AG04450 (cell line): Measurements from ENCODE around the gene S100A9. TPM values are rescaled to one million over a fixed set of nuclear protein-coding genes. Genes with fewer than 3 reads are reported as not detected.

Experiments
- CTCF ChIA-PET: fragments of 300-600, 350-600 bp; formaldehyde crosslinking; extraction: SDS; loops from one replicate; lab custom pipeline; 2022; ENCODE audit warnings: antibody characterized with exemption, inconsistent platforms; lab: Charles Lee
- POLR2A ChIA-PET: fragments of 350-600 bp; formaldehyde crosslinking; extraction: SDS; loops from one replicate; lab custom pipeline; 2021; ENCODE audit warnings: antibody characterized with exemption, inconsistent platforms; lab: Yijun Ruan, JAX
- DNase-seq: peaks from one replicate; pipeline ENCODE4 v3.0.0-alpha.2; 2011; ENCODE audit warnings: low read depth, low spot score
- H3K27ac ChIP-seq: one replicate; pipeline ENCODE4 v1.5.1; 2012; ENCODE audit warnings: low read depth, low read length, control low read depth
- H3K27me3 ChIP-seq: one replicate; pipeline ENCODE4 v1.6.0; 2012; ENCODE audit warnings: low read length; ENCODE audit not compliant: control insufficient read depth, insufficient read depth
- H3K4me3 ChIP-seq: 2 replicates; pipeline ENCODE4 v1.5.1; 2011; ENCODE audit warnings: mild to moderate bottlenecking, low read depth, low read length, control low read depth
- H3K9me3 ChIP-seq: 2 replicates; pipeline ENCODE4 v1.5.1; 2012; ENCODE audit warnings: low read length; ENCODE audit not compliant: control insufficient read depth, insufficient read depth
- polyA minus RNA-seq: library from RNA; depleted of rRNA, polyadenylated mRNA; stranded (reverse); fragments of >200 nt; gene quantifications from 2 replicates; pipeline ENCODE4 v1.2.3, GENCODE V29; 2011; rRNA and poly(A)+ RNA removed
- polyA plus RNA-seq: library from polyadenylated mRNA; depleted of rRNA; stranded (reverse); fragments of >200 nt; gene quantifications from 2 replicates; pipeline ENCODE4 v1.2.3, GENCODE V29; 2011; rRNA removed
- TF ChIP-seq, protein P1 (sequence below): IDR thresholded peaks from 2 replicates; pipeline ENCODE4 v1.5.1; 2011; ENCODE audit warnings: low read depth, low read length, control low read depth, inconsistent platforms

S100A9 gene
- polyA plus RNA-seq (not detected in 2 replicates), polyA minus RNA-seq (not detected in 2 replicates)

DNA sequence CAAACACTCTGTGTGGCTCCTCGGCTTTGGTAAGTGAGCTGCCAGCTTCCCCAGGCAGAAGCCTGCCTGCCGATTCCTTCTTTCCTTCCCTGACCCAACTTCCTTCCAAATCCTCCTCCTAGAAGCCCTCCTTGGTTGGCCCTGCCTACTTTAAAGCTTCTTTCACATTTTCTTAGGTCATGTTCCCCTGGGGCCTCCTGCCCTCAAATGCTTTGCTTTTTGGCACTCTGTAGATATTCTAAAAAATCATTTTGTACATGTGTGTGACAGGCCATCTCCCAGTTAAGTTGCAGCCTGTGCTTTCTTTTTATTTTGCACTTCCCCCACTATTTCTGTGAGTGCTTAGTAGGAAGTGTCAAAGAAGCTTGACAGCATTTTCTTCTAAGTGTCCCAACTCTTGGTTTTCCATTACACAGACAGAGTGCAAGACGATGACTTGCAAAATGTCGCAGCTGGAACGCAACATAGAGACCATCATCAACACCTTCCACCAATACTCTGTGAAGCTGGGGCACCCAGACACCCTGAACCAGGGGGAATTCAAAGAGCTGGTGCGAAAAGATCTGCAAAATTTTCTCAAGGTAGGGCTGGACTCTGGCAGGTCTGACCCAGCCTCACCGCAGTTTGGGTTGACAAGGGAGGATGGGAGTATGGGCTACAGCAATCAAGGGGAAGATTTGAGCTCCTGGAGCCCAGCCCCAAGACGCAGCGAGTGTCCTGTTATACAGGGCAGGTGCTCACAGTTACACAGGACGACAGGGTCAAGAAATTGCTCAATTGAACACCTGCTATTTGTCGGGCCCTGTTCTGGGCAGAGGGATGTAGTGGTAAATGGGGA, at the start of gene S100A9:
S100A9 (plus strand) TSS at position 2 of the 838 bp plus-strand sequence; CDS start at position 432, 430 bp downstream.
- CTCF ChIA-PET, result interaction anchor here (1.6 to 8.5 kb wide), 2 partner anchors 108 to 135 kb away, joined by 3 to 354 read pairs; no protein-coding TSS in a partner anchor

DNA sequence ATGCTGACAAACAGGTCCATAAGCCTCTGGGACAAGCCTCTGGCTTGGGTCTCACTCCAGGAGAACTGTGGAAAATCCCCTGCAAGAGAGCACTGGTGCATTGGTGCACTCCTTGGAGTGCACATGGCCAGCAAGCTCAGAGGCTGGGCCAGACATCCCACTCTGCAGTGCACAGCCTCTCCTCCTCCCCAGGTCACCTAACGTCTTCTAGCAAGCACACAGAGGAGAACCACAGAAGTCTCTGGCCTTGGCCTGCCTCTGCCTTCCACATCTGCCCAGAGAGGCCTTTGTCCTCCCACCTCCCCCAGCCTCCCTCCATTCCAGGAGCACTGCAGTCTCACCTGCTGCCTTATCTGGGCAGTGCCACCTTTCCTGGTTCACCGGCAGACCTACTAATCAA, 49.1 kb upstream of the S100A9 start:
- no peak for DNase-seq
- ChIA-PET POLR2A (no interaction called here), CTCF (no interaction called here)
- no peak overlapping the region for H3K27ac ChIP-seq
- no peaks in the 10 kb centered on the region for H3K9me3 ChIP-seq
- H3K27me3 ChIP-seq, result no peaks in the 10 kb centered on the region
- no peak overlapping the region for H3K4me3 ChIP-seq
- TF ChIP-seq, protein P1, sequence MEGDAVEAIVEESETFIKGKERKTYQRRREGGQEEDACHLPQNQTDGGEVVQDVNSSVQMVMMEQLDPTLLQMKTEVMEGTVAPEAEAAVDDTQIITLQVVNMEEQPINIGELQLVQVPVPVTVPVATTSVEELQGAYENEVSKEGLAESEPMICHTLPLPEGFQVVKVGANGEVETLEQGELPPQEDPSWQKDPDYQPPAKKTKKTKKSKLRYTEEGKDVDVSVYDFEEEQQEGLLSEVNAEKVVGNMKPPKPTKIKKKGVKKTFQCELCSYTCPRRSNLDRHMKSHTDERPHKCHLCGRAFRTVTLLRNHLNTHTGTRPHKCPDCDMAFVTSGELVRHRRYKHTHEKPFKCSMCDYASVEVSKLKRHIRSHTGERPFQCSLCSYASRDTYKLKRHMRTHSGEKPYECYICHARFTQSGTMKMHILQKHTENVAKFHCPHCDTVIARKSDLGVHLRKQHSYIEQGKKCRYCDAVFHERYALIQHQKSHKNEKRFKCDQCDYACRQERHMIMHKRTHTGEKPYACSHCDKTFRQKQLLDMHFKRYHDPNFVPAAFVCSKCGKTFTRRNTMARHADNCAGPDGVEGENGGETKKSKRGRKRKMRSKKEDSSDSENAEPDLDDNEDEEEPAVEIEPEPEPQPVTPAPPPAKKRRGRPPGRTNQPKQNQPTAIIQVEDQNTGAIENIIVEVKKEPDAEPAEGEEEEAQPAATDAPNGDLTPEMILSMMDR, result no peak

More for the DNA sequence above, at the start of gene S100A9:
- TF ChIP-seq, protein P1, result no peak
- peaks cover 4% of the 10 kb centered on the region for H3K27me3 ChIP-seq
- H3K4me3 ChIP-seq, result no peak within 1 kb of the TSS
- H3K9me3 ChIP-seq, result peaks cover 2% of the 10 kb centered on the region; the same call in 1 of the 2 replicates
- DNase-seq, result no peak
- POLR2A ChIA-PET, result no interaction called here
- H3K27ac ChIP-seq, result no peak within 1 kb of the TSS

DNA sequence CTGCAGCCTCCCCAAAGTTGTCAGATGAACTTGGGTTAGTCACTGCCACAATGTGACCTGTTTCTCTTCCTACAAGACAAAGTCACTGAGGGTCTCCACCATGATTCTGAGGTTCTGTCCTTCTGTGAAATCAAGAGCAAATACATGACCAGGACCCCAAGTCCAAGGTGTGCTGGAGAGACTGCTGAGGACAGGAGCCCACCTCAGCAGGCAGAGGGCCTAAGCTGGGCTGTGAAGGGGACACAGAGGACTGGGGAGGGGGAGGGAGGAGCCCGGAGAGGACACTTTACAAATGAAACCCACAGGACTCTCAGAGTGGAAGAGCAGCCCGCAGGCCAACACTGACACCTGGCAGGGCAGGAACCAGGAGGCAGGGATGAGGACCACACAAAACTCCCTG, 48.2 kb upstream of the S100A9 start:
- Histone ChIP-seq H3K27ac (no peak overlapping the region), H3K4me3 (no peak overlapping the region), H3K27me3 (no peaks in the 10 kb centered on the region), H3K9me3 (no peaks in the 10 kb centered on the region)
- ChIA-PET POLR2A (no interaction called here), CTCF (no interaction called here)
- no peak for DNase-seq
- TF ChIP-seq, protein P1, result no peak

DNA sequence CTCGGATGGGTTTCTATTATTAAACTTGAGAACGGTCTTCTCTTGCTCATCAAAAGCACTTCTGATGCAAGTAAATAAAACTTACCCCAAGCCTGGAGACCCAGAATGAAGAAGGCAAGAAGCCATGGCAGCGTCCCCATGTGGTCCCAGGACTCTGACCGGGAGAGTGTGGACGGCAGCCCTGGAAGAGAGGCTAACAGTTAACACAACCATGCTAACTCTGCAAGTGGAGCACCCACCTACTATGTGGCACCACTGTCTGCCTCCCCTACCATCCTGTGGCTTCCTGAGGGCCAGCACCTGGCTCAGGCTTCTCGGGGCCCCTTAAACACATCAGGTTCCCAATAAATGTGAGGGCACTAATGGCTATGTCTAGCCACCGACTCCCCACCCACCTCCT, 47.1 kb upstream of the S100A9 start:
- Histone ChIP-seq H3K27ac (no peak overlapping the region), H3K27me3 (no peaks in the 10 kb centered on the region), H3K4me3 (no peak overlapping the region), H3K9me3 (no peaks in the 10 kb centered on the region)
- TF ChIP-seq, protein P1, result no peak
- ChIA-PET CTCF (no interaction called here), POLR2A (no interaction called here)
- DNase-seq, result no peak

DNA sequence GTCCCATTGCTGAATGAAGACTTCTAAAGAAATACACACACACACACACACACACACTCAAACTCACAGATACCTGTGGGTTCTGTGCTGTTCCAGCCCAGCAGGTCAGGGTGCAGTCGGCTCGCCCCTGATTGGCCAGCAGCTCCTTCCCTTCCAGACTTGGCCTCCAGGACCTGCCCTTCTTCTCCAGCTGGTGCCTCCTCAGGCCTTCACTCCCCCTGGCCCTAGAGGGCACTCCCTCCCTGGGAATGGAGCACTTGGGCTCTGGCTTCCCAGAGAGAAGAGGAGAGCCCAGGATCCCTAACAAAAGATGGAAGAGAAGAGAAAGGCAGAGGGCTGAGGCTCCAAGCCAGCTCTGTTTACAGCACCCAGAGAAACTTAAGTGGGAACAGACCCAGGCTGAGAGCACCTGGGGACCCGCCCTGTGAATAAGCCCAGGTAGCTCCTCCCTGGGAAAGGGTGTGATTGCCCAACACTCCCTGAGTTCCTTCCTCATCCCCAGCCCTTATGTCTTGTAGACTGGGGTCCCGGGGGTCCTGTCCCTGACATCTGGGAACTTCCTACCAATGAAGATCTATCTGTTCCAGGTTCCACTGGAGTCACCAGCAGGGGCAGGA, 45.0 kb upstream of the S100A9 start, which contains the start of gene PGLYRP3:
PGLYRP3 (minus strand) TSS at position 383 of the 617 bp plus-strand sequence. CDS start 2,287 bp downstream, outside the sequence.
- H3K9me3 ChIP-seq, result no peaks in the 10 kb centered on the region
- H3K27ac ChIP-seq, result no peak within 1 kb of the TSS
- no peak for DNase-seq
- TF ChIP-seq, protein P1, result no peak
- no peak within 1 kb of the TSS for H3K4me3 ChIP-seq
- no peaks in the 10 kb centered on the region for H3K27me3 ChIP-seq
- ChIA-PET CTCF (no interaction called here), POLR2A (no interaction called here)
